Stimulated activated CD8-positive, alpha-beta memory T cell treated with anti-CD3 and anti-CD28 coated beads, Interleukin-4, amount 100 ng/mL, for 4 hours (primary cell): ENCODE data around the gene CTNNBIP1.

Experiments used
- DNase-seq, 2 donors: peaks; one replicate each; pipeline ENCODE4 v3.0.0-alpha.2; 2020; ENCODE audit warnings: low read depth in 2 of 2, low spot score in 1 of 2

Gene CTNNBIP1

DNA sequence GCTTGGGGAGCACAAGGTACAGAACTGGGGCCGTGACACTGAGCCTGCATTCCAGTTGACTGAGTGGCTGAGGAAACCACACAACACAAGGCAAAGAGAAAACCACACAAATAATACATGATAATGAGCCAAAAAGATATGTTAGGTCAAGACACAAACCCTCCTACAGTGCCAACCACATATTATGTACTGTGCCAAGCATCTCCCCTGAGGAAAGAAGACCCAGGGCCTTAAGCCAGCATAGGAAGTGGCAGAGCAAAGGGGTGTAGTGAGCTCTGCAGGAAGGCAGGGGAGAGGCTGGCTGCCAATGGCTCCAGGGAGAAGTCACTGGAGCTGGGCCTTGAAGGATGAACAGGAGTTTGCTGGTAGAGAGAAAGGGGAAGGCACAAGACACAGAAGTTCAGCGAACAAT, 28.2 kb downstream of the CTNNBIP1 start:
- no peak for DNase-seq

DNA sequence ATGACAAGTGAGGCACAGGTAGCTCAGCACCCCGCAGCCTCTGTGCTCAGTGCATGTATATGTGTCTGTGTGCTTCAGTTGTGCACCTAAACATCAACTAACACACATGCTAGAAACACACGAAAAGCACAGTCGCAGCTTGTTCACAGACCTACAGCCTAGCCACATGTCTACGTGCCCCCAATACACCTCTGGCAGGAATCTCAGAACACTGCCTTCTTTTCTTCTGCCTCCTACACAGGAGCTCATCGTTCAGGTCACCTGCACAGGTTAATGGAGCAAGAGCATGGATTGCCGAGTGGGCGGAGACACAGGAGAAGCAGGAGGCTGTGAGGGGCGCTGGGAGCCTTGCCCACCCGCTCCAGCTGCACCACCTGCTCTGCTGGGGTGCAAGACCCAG, 31.7 kb downstream of the CTNNBIP1 start:
- no peak for DNase-seq

DNA sequence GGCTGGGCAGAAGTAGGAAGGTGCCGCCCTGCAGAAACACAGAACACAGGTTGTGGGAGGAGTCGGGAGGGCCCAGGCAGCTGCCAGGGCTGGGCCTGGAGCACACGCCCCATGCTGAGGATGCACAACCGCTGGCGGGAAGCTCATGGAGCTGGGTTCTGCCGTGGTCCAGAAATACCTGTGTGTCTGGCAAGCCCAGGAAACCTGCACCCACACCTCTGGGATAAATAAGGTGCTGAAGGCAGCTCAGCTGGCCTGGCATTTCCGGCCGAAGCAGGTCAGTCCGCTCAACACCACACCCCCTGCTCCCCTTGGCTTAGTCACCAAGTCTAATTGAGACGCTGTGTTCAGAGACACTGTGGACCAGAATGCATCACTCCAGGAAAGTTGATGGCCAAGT, 32.1 kb downstream of the CTNNBIP1 start:
- no peak for DNase-seq

DNA sequence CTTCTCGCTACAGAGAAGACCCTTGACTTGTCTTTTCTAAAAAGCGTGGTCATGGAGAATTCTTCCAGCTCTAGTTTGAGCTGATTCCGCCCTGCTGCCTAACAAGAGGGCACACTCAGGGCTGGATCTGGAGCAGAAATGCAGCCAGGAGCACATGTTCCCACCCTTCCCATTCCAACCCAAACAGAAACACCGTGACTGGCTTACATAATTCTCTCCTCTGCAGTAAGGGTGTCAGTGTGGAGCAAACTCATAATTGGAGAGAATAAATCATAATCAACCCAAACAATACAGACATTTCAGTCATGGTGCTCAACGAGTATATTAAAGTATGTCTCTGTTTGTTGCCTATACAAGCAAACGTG, 34.5 kb downstream of the CTNNBIP1 start:
- DNase-seq = no peak

DNA sequence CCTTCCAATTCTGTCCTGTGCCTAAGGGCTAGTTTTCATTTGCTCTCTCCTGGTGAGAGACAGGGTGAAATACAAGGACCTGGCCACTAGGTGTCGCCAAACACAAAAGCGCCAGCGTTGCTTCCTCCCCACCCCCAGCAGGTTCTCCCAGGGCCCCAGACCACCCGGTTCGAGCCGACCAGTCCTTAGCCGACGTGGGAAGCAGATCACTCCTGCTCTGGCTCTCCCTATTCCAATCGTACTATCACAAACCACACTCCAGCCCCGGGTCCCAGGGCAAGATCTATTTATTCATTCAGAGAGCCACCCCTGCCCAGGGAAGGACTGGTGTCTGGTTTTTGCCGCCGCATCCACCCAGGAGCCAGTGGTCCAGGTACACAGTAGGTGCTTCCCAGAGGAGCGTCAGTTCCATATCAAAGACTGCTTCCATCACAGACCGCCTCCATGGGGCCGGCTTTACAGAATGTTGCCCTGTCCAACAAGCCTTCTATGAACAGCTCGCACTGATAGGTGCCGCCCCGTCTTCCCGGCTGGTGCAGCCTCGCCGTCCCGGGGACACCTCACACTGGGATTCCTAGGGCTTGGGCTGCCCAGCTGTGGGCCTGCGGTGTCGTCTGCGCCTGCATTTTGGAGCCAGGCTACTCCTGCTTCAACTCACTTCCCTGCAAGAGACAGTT, 35.0 kb downstream of the CTNNBIP1 start:
- peak; percentile 44 to 55 for DNase-seq

DNA sequence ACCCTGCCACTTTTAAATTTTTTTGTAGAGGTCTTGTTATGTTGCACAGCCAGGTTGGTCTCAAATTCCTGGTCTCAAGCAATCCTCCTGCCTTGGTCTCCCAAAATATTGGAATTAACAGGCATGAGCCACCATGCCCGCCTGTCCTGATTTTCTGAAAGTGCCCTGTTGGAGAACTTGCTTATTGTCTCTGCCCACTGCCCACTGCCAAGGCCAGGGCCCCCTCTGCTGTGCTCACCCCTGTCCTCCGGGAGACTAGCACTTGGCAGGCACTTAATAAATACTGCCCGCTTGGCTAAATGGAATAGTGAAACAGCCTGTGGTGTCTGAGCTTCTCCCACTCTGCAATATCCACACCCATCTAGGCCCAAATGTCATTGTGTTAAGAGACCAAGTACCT, 35.7 kb downstream of the CTNNBIP1 start:
- DNase-seq = no peak

DNA sequence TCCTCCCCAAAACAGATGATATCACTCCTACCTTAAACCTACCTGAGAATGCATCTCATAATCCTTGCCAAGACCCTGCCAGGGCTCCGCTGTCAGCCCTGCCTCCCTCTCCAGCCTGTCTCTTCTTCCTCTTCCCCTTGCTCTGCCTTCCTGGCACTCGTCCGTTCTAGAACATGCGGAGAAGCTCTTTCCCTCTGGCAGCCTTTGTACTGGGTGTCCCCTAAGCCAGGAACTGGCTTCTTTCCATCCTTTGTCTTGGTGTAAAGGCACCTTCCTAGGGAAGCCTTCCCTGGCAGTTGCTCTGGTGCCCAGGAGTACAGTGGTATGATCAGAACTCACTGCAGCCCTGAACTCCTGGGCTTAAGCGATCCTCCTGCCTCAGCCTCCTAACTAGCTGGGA, 36.1 kb downstream of the CTNNBIP1 start:
- no peak for DNase-seq

DNA sequence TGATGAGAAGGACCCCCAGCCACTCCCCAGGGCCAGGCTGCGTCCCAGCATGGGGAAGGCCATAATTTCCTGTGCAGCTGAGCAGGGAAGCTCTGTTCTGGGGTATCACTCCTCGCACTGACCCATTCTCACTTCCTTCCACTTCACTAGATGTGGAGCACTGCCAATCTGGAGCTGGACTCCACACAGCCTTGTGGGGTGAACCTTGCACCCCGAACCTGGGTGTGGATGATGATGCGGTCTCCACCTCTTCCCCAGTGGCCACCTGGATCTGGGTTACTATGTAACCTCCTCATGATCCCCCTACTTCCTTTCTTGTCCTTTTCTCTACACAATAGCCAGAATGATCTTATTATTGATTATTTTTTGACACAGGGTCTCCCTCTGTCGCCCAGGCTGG, 36.7 kb downstream of the CTNNBIP1 start:
- DNase-seq = no peak

DNA sequence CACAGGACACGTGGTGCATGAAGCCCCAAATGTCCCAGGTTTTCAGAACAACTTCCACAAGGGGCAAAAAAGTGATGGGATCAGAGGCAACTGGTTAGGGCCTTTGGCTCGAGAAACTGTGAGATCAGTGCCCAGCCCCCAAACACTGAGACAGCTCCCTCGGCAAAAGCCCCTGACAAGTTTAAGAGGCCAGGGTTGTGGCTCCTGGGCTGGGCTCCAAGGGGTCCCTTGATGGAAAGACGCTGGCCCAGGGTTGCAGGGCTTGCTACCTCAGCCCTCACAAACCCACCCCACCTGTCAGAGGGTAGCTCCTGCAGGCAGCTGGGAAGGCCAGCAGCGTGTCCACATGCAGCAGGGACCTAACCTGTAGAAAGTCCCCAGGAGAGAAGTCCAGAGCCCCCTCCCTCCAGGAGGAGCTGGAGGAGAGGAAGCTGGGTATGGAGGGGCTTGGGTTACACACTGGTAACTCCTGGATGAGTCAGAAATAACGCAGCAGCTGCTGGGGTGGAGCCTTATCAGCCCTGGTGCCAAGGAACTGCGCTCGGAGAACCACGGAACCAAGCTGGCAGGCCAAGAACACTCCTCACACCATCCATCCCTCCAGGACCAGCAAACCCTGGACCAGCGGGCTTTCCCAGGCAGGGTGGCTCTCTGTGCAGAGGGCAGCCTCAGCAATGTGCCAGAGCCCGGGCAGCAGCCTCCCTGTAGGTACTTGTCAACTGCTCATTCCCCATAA, 37.5 kb downstream of the CTNNBIP1 start:
- no peak for DNase-seq

DNA sequence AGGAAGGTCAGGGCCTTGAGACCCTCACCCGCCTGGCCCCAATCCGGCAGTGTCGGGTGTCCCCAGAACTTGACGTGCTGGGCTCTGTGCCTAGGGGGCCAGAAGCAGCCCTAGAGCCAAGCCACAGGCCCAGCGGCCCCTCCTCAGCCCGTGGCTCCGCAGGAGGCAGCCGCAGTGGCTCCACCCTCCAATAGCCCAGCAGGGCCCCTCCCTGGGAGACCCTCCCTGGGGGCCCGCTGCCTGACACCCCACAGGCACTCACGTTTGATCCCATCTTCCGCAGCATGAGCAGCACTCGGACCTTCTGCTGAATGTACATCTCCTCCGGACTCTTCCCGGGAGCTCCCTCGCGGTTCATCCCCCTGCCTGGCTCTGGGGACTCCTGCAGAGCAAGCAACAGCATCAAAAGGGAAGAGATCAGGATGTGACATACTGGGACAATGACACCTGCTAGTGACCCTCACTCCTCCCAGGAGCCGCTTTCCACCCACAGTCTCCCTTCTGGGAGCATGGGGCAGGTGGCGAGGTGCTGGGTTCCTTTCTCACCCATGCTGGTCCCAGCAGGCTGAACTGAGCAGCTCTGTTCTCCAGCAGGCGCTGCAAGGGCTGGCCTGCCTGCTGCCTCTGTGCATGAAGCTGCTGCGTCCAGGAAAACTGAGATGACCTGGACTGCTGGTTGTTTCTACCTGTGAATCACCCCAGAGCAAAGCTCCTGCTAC, 38.2 kb downstream of the CTNNBIP1 start:
- DNase-seq = no peak

DNA sequence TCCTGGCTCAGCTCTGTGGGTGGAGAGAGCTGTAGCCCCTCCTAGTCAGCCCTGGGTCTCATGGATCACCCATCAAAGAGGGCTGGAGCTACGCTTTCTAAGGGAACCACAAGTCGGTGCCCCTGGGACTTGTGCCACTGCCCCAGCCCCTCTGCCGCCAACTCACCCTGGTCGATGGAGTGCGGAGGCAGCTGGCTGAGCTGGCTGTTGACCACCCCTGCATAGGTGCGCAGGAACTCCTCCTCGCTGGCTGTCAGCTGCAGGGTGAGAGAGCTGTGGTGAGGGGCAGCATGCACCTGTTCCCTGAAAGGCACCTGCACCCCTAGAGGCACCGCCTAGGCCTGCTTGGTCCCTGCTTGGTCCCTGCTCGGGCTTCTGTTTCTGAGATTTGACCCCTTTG, 39.0 kb downstream of the CTNNBIP1 start:
- DNase-seq = no peak

DNA sequence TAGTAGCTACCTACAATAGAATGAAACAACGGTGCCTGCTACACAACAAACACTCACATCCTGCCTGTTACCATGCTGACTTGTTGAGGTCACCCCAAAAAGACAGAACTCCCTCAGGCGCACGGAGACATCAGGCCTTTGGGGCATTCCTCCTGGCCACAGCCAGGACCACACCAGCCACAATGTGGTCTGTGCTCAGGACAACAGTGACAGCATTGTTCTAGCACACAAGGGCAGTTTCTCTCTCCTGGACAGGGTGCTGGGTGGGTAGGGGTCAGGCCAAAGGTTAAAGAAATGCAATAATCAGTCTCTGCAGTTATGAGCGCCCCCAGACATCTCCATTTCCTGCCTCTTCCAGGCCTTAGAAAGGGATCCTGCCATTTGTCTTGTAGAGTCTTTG, 39.5 kb downstream of the CTNNBIP1 start:
- no peak for DNase-seq

DNA sequence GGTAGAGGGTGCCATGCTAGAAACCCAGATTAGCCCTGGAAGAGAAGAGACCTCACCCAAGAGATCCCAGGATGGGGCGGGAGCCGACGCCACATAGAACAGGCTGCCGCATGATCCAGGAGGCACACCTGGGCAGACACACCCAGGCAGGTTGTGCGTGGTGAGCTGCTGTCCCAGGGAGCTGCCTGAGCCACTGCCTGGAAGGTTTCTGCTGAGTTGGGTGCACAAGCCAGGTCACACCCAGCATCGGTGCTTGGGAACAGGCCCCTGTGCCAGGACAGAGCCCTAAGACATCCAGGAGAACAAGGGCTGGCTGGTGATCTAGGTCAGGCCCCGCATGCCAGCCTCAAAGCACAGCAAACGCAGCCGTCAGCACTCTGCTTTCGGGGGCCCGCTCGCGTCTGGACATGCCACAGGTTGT, 40.2 kb downstream of the CTNNBIP1 start:
- DNase-seq = no peak

DNA sequence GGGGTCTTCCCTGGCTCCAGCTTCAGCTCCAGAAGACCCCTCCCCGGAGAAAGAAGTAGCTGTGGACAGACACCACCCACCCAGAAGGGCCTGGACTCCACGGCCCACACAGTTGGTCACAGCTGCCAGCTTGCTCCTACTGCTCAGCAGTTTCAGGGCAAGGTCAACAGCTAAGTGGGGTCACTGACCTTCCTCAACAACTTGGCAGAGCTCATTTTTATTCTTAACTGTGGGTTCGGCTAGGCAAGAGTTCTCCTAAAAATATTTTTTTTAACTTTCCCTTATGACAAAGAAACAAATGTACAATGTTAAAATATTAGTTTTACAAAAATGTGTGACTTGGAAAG, 41.9 kb downstream of the CTNNBIP1 start:
- DNase-seq = no peak

DNA sequence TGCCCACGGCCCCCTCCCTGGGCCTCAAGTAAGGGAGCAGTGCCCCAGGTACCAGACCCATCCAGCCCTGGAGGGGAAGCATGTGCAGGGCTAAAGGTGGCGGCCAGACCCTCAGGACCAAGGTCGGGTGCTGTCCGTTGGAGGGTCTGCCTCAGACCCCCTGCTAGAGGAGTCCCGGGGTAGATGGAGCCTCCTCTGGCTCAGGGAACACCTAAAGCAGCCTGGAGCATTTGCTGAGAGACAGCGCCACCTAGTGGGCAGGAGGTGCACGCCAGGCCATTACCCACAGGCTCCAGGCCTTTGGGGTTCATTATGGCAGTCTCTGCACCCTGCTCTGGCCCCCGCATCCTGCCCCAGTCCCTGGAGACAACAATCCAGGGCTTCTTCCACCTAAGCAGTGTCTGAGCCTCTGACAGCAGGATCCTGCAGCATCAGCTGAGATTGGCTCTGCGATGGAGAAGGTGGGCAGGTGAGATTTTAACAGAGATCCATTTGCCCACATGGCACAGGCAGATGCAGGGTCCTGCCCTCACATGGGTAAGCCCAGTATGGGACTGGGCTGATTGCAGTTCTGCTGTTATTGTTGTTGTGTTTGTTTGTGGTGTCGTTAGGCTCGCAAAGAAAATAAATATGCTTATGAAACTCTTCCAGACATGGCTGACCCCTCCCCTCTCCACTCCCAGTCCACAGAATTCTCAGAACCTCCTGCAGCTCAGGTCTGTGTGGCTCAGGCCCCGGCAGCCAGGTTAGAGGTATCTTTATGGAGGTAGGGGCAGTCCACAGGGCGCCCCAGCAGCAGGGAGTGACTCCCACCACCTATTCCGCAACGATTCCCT, 42.4 kb downstream of the CTNNBIP1 start:
- DNase-seq = peak; percentile 68 to 89

DNA sequence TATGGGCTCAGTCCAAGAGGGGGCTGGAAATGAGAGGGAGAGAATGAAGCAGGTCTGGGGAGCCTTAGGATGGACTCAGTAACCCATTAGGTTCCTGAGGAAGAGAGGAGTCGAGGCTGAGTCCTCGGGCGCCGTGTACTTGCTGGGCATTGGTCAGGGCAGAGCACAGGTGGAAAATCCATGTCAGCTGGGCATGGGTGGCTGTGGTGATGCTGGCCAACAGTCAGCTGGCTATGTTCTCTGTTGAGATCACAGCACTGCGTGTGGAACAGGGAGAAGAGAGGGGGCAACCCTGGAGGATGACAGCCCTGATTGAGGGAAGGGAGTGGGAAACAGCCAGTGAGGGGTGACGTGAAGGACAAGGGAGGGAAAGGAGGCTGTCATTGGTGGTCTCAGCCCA, 43.2 kb downstream of the CTNNBIP1 start:
- no peak for DNase-seq

DNA sequence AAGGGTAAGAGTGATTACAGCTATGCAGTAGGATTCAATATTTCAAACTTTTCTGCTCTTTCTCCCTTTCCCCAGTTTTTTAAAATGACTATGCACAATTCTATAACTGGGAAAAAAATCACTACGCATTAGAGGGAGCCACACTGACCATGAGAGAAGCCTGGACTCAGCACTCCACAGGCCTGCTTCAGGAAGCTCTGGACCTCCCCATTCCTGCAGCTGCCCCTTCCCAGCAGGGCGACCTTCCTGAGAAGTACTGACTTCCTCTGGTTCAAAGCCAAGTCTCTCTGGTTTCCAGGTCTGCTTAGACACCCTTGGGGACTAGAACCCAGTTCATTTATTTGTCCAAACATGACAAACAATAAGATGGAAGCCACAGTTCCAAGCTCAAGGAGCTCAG, 44.3 kb downstream of the CTNNBIP1 start:
- DNase-seq = no peak

DNA sequence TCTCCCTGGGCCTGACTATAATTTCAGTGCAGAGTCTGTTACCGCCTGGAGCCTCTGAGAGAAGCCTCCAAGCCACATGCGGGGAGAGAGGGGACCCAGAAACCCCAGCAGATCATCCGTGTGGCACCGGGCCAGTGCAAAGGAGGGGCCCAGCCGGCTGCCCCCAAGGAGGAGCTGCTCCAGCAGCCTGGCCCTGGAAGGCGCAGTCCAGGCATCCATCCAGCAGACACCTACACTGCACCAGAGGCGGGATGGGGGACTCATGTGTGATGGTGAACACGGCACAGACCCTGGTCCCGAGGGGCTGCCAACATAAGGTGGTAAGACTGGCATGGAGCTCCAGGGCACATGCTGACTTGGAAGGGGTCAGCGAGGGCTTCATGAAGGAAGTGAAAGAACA, 46.7 kb downstream of the CTNNBIP1 start:
- no peak for DNase-seq

DNA sequence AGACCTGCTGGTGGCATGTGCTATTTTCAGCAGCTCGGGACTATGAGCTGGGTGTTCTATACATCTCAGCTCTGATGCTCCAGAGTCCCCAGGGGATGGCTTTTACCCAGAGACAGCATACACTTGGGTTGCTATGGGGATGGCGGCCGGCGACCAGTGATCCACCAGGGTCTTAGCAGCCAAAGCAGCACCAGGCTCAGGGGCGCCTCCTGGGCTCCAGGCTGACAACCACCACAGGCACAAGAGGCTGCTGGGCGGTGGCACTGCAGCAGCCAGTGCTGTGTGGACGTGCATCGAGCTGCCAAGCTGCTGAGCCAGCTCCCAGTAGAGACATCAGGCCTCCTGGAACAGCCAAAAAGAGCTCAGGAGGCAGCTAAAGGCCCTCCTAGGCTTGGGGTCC, 48.7 kb downstream of the CTNNBIP1 start:
- no peak for DNase-seq

DNA sequence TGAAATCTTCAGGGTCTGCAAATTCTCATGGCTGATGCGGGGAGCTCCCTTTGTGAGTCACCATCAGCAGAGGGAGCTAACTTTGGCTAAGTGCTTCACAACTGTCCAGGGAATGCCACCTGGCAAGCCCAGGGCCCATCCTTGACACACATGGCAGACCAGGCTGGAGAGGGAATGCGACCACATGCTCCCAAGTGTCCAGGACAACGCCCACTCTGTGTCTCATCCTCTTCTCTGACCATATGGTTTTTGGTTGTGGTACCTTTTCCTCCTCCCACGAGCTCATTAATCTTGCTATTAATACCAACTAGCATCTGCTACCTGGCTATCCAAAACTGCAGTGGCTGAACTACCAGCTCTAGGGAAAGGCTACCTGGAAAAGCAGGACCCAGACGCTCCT, 49.2 kb downstream of the CTNNBIP1 start:
- no peak for DNase-seq

DNA sequence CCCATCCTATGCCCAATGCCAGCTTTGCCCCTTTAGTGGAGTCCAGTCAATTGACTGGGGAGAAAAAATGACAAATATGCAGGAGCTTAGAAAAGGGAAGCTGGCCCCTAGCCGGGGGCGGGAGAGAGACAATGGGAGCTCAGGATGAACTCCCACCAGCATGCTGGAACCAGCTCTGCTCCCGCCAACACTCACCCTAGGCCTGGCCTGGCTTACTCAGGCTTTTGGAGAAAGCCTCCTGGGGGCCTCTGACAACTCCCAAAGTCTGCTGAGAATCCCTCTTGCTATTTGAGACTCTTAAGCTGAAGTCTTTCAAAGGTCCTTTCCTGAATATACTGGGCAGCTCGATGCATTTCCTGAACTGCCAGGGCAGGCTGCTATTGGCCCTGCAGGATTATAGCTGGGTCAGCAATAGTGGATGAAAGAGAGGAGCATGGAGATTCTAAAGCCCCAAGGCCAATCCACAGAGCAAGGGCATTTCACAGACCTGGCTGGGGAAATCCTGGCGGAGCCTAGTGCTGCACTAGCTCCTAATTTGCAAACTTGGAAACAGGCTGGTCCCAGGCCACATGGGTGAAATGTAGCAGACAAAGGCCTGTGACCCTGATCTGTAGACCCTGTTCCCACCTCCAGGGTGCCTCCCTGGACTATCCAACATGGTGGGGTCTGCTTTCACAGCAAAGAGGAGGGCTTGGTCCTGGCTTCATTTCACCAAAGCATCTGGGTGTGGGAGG, 50.6 kb downstream of the CTNNBIP1 start:
- no peak for DNase-seq
